CD4-positive, alpha-beta T cell treated with Interleukin-10 for 1 hour (primary cell): Measurements from ENCODE around the gene FBLN2.

Experiments used
- DNase-seq: peaks from one replicate; pipeline ENCODE4 v3.0.0-alpha.2; 2020

The FBLN2 gene

GRCh38 chr3:13533885-13534301 is 15.0 kb upstream of the FBLN2 start:
- DNase-seq, result no peak

GRCh38 chr3:13535526-13535875 is 13.4 kb upstream of the FBLN2 start:
- no peak for DNase-seq

- DNase-seq, result no peak
These were observed 13.0 kb upstream of the FBLN2 start for GRCh38 chr3:13535905-13536304.

- no peak for DNase-seq
These were observed 12.5 kb upstream of the FBLN2 start for GRCh38 chr3:13536432-13536831.

- no peak for DNase-seq
These were observed 12.1 kb upstream of the FBLN2 start for GRCh38 chr3:13536832-13537231.

- no peak for DNase-seq
These were observed 11.5 kb upstream of the FBLN2 start for GRCh38 chr3:13537244-13537908.

- DNase-seq, result no peak
These were observed 11.0 kb upstream of the FBLN2 start for GRCh38 chr3:13537909-13538296.

GRCh38 chr3:13538520-13539291 is 10.2 kb upstream of the FBLN2 start:
- no peak for DNase-seq

- DNase-seq, result no peak
These were observed 9.7 kb upstream of the FBLN2 start for GRCh38 chr3:13539292-13539638.

- no peak for DNase-seq
These were observed 9.3 kb upstream of the FBLN2 start for GRCh38 chr3:13539671-13540070.

GRCh38 chr3:13540297-13540995 is 8.5 kb upstream of the FBLN2 start:
- no peak for DNase-seq

GRCh38 chr3:13541691-13542090 is 7.2 kb upstream of the FBLN2 start:
- no peak for DNase-seq

GRCh38 chr3:13542142-13542541 is 6.8 kb upstream of the FBLN2 start:
- DNase-seq, result no peak

- DNase-seq, result no peak
These were observed 5.7 kb upstream of the FBLN2 start for GRCh38 chr3:13543253-13543652.

- DNase-seq, result peak; percentile 50
These were observed 4.6 kb upstream of the FBLN2 start for GRCh38 chr3:13544293-13544831.

- DNase-seq, result no peak
These were observed 3.8 kb upstream of the FBLN2 start for GRCh38 chr3:13544951-13545651.

- DNase-seq, result no peak
These were observed 2.9 kb upstream of the FBLN2 start for GRCh38 chr3:13545952-13546454.

GRCh38 chr3:13546667-13547171 is 2.2 kb upstream of the FBLN2 start:
- DNase-seq, result no peak

GRCh38 chr3:13547591-13548371 is 1.1 kb upstream of the FBLN2 start:
- no peak for DNase-seq

- DNase-seq, result no peak
These were observed 898 bp downstream of the FBLN2 start for GRCh38 chr3:13549623-13550422.

GRCh38 chr3:13550423-13550690 is 1.4 kb downstream of the FBLN2 start:
- DNase-seq, result no peak
